ENCODE measurements around the gene TMEM9B. TPM values are rescaled to one million over a fixed set of nuclear protein-coding genes. Genes with fewer than 3 reads are reported as not detected.

Gene TMEM9B
- polyA plus RNA-seq, 1 experiment, result 24.6 TPM

GRCh38 chr11:8932564-8933180 lies 31.6 kb downstream of the TMEM9B start, which contains the start of gene C11orf16:
TSS of gene C11orf16 (minus strand) at chr11:8932947. CDS start at chr11:8932308, 639 bp downstream.
- POLR2A ChIA-PET, result no interaction called here
- no peaks in the 10 kb centered on the region for H3K27me3 ChIP-seq (ENCODE audit: control insufficient read depth, insufficient read depth, low read length)
- no peaks in the 10 kb centered on the region for H3K36me3 ChIP-seq (ENCODE audit: control insufficient read depth, insufficient read depth, low read length)
- no peak for DNase-seq (ENCODE audit: low read depth)
- CTCF ChIA-PET, result interaction anchor here (0.5 kb wide), 1 partner anchor 1390 kb away, joined by 3 read pairs; no protein-coding TSS in a partner anchor
- H3K4me3 ChIP-seq (ENCODE audit: low read depth, low read length), result no peak within 1 kb of the TSS
- no peak for TF ChIP-seq CTCF (IDR thresholded peaks at IDR 0.05; ENCODE audit: insufficient read depth, low read depth, low read length)

- no peaks in the 10 kb centered on the region for H3K27me3 ChIP-seq (ENCODE audit: control insufficient read depth, insufficient read depth, low read length)
- ChIA-PET CTCF (interaction anchor here (1.1 to 1.7 kb wide), 3 partner anchors 9 to 143 kb away, joined by 3 read pairs; no protein-coding TSS in a partner anchor), POLR2A (no interaction called here)
- no peak overlapping the region for H3K4me3 ChIP-seq (ENCODE audit: low read depth, low read length)
- no peak for DNase-seq (ENCODE audit: low read depth)
- H3K36me3 ChIP-seq (ENCODE audit: control insufficient read depth, insufficient read depth, low read length), result no peaks in the 10 kb centered on the region
- TF ChIP-seq CTCF (IDR thresholded peaks at IDR 0.05; ENCODE audit: insufficient read depth, low read depth, low read length), result no peak
Measured at GRCh38 chr11:8930456-8931175, 33.6 kb downstream of the TMEM9B start.

- ChIA-PET POLR2A (no interaction called here), CTCF (interaction anchor here (0.7 to 1.7 kb wide), 3 partner anchors 11 to 142 kb away, joined by 3 to 6 read pairs (median 3); no protein-coding TSS in a partner anchor)
- DNase-seq (ENCODE audit: low read depth), result no peak
- no peaks in the 10 kb centered on the region for H3K27me3 ChIP-seq (ENCODE audit: control insufficient read depth, insufficient read depth, low read length)
- peaks cover 1% of the 10 kb centered on the region; the same call in 1 of the 2 replicates for H3K36me3 ChIP-seq (ENCODE audit: control insufficient read depth, insufficient read depth, low read length)
- no peak for TF ChIP-seq CTCF (IDR thresholded peaks at IDR 0.05; ENCODE audit: insufficient read depth, low read depth, low read length)
- H3K4me3 ChIP-seq (ENCODE audit: low read depth, low read length), result no peak overlapping the region
Measured at GRCh38 chr11:8928981-8929615, 35.1 kb downstream of the TMEM9B start.

GRCh38 chr11:8928205-8928604 lies 36.0 kb downstream of the TMEM9B start:
- CTCF ChIA-PET, result interaction anchor here (0.7 kb wide), 1 partner anchor 88 kb away, joined by 3 read pairs; no protein-coding TSS in a partner anchor

More at GRCh38 chr11:8928205-8928604, 36.0 kb downstream of the TMEM9B start:
- Histone ChIP-seq H3K4me3 (ENCODE audit: low read depth, low read length) (no peak overlapping the region), H3K27me3 (ENCODE audit: control insufficient read depth, insufficient read depth, low read length) (no peaks in the 10 kb centered on the region), H3K36me3 (ENCODE audit: control insufficient read depth, insufficient read depth, low read length) (peaks cover 1% of the 10 kb centered on the region; the same call in 1 of the 2 replicates)
- DNase-seq (ENCODE audit: low read depth), result no peak
- TF ChIP-seq CTCF (IDR thresholded peaks at IDR 0.05; ENCODE audit: insufficient read depth, low read depth, low read length), result no peak
- POLR2A ChIA-PET, result no interaction called here

Data from BJ (cell line).